ENCODE measurements around the gene UCN3.

UCN3 gene

DNA sequence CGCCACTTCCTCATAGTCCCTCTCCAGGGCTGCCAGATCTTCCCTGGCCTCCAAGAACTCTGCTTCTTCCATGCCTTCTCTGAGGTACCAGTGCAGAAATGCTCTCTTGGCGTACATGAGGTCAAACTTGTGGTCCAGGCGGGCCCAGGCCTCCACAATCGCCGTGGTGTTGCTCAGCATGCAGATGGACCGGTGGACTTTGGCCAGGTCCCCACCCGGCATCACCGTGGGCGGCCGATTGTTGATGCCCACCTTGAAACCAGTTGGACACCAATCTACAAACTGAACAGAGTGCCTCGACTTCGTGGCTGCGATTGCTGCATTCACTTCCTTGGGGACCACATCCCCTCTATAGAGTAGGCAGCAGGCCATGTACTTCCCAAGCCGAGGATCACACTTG is 28.8 kb downstream of the UCN3 start:
- H3K4me3 ChIP-seq (ENCODE audit: low read depth, low read length) = no peak overlapping the region
- DNase-seq (ENCODE audit: low read depth) = no peak
- TF ChIP-seq, protein P1, sequence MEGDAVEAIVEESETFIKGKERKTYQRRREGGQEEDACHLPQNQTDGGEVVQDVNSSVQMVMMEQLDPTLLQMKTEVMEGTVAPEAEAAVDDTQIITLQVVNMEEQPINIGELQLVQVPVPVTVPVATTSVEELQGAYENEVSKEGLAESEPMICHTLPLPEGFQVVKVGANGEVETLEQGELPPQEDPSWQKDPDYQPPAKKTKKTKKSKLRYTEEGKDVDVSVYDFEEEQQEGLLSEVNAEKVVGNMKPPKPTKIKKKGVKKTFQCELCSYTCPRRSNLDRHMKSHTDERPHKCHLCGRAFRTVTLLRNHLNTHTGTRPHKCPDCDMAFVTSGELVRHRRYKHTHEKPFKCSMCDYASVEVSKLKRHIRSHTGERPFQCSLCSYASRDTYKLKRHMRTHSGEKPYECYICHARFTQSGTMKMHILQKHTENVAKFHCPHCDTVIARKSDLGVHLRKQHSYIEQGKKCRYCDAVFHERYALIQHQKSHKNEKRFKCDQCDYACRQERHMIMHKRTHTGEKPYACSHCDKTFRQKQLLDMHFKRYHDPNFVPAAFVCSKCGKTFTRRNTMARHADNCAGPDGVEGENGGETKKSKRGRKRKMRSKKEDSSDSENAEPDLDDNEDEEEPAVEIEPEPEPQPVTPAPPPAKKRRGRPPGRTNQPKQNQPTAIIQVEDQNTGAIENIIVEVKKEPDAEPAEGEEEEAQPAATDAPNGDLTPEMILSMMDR (IDR thresholded peaks at IDR 0.05; ENCODE audit: low read depth, low read length, missing control alignments) = no peak

DNA sequence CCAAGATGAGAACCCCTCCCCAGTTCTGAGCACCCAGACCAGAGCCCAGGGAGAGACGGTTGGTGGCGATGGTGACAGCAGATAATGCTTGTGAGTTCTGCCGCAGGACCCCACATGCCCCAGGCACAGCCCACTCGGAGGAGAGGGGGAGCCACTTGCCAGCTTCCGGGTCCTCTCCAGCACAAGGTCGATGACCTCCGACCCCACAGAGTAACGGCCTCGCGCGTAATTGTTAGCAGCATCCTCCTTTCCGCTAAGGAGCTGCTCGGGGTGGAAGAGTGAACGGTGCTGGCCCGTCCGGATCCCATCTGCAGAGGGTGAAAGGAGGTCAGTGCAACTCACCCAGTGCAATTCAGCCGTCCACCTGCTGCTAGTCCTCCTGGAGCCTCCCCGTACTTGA is 30.4 kb downstream of the UCN3 start:
- no peak for DNase-seq (ENCODE audit: low read depth)
- TF ChIP-seq, protein P1 (IDR thresholded peaks at IDR 0.05; ENCODE audit: low read depth, low read length, missing control alignments) = no peak
- no peak overlapping the region for H3K4me3 ChIP-seq (ENCODE audit: low read depth, low read length)

DNA sequence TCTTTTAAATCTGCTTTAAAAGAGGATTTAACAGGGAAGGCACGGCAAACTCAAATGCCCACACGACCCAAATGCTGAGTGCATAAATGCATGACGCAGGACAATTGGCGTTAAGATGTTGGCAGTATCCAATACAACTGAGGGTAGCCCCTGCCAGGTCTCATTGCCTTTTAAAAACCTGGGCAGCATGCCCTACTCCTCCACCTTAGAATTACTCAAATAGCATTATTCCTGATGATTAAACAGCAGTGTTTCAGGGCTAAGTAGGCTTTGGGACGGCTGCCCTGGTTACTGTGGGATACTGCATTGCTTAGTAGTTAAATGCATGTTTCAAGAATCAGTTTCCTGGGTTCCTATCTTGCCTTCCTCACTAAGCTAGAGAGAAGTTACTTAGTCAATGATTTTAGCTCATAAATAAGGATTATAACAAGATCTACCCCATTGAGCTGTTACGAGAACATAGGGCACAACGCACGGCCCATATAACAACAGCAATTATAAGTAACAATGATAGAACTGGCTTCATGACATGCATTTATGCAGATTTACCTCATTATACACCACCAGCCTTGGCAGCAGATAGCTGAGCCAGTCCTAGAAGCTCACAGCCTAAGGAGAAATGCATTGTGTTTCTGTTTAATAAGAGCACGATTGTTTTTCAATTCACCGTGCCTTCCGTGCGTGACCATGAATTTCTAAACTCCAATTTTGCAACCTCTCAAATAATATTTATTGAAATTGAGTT is 32.0 kb downstream of the UCN3 start:
- no peak overlapping the region for H3K4me3 ChIP-seq (ENCODE audit: low read depth, low read length)
- TF ChIP-seq, protein P1 (IDR thresholded peaks at IDR 0.05; ENCODE audit: low read depth, low read length, missing control alignments) = no peak
- DNase-seq (ENCODE audit: low read depth) = no peak

DNA sequence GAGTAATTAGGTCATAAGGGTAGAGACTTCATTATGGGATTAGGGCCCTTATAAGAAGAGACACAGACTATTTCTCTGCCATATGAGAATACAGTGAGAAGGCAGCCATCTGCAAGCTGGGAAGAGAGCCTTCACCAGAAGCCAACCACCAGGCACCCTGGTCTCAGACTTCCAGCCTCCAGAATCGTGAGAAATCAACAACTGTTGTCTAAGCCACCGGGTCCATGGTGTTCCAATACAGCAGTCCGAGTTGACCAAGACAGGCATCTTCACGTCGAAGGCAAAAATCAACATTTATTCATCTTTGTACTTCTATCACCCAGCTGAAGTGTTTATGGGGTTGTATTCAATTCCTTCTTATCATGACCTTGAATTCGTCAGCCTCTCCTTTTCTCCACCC is 34.6 kb downstream of the UCN3 start:
- TF ChIP-seq, protein P1 (IDR thresholded peaks at IDR 0.05; ENCODE audit: low read depth, low read length, missing control alignments) = no peak
- no peak overlapping the region for H3K4me3 ChIP-seq (ENCODE audit: low read depth, low read length)

DNA sequence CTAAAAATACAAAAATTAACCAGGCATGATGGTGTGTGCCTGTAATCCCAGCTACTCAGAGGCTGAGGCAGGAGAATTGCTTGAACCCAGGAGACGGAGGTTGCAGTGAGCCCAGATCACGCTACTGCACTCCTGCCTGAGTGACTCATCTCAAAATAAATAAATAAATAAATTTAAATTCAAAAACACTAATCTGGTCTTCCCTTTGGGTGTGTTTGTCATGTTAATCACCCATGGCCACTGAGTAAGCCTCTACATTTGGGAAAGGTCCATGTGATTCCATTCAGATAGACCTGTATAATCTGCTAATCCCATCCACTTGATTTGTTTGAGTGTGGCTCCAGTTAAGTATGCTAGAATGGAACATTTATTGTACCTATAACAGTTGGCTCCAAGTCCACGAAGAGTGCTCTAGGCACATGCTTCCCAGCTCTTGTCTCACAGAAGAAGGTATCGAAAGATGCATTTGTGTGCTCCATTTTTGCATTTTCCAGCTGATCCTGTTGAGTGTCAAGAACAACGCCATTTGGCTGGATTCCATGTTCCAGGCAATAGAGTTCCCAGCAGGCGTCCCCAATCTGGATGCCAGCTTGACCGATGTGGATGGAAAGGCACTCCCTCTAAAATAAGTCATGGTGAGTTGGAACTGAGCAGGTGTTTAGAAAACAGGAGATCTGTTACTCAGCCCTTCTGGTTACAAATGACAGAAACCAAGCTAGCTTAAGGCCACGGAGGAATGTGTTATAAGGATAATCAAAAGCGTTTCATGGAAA is 35.9 kb downstream of the UCN3 start:
- DNase-seq (ENCODE audit: low read depth) = no peak
- no peak overlapping the region for H3K4me3 ChIP-seq (ENCODE audit: low read depth, low read length)
- TF ChIP-seq, protein P1 (IDR thresholded peaks at IDR 0.05; ENCODE audit: low read depth, low read length, missing control alignments) = no peak

More for the DNA sequence above, 34.6 kb downstream of the UCN3 start:
- DNase-seq (ENCODE audit: low read depth) = no peak

DNA sequence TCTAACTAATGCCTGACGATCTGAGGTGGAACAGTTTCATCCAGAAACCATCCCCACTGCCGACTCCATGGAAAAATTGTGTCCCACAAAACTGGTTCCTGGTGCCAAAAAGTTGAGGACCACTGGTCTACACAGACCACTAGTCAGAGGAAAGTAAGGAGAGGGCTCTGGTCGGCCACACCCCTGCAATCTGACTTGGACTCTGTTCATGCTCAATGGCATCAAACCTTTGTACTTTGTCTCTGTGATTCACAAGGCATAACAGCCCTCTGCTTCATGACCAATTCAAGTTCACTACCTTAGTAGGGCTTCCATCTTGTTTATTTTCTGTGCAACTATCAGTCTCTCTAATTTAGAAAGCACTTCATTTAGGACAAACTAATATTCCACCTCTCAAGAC is 38.0 kb downstream of the UCN3 start:
- DNase-seq (ENCODE audit: low read depth) = no peak
- TF ChIP-seq, protein P1 (IDR thresholded peaks at IDR 0.05; ENCODE audit: low read depth, low read length, missing control alignments) = no peak

More for the DNA sequence above, 38.0 kb downstream of the UCN3 start:
- H3K4me3 ChIP-seq (ENCODE audit: low read depth, low read length) = no peak overlapping the region
